H9 (cell line): ENCODE results near the gene SULT1A4. TPM values are rescaled to one million over a fixed set of nuclear protein-coding genes. Genes with fewer than 3 reads are reported as not detected.
"Not testable (repeated sequence)": the region's sequence is repeated elsewhere in the genome, so short reads cannot be mapped to it uniquely, and the experiment has no call there.

Source experiments
- DNase-seq: peaks from one replicate; pipeline ENCODE4 v3.0.0-alpha.2; 2017
- H2AFZ ChIP-seq: one replicate; pipeline ENCODE4 v1.6.1; 2013; ENCODE audit warnings: mild to moderate bottlenecking, low read length, control low read depth, moderate library complexity
- H2AK5ac ChIP-seq: 2 replicates; pipeline ENCODE4 v1.6.1; 2013; ENCODE audit warnings: low read length, control low read depth, mixed read lengths; ENCODE audit not compliant: insufficient read length
- H2BK120ac ChIP-seq: one replicate; pipeline ENCODE4 v1.6.1; 2013; ENCODE audit warnings: low read depth, mild to moderate bottlenecking, low read length, control low read depth, inconsistent platforms; ENCODE audit not compliant: poor library complexity, severe bottlenecking
- H2BK12ac ChIP-seq: 2 replicates; pipeline ENCODE4 v1.6.1; 2013; ENCODE audit warnings: low read length, control low read depth, mixed read lengths, low read depth; ENCODE audit not compliant: insufficient read length
- H2BK15ac ChIP-seq: 2 replicates; pipeline ENCODE4 v1.6.1; 2013; ENCODE audit warnings: low read depth, low read length, control low read depth
- H2BK20ac ChIP-seq: one replicate; pipeline ENCODE4 v1.6.1; 2013; ENCODE audit warnings: low read depth, mild to moderate bottlenecking, low read length, control low read depth, inconsistent platforms; ENCODE audit not compliant: poor library complexity, severe bottlenecking
- H2BK5ac ChIP-seq: 2 replicates; pipeline ENCODE4 v1.6.1; 2013; ENCODE audit warnings: low read length, control low read depth, mixed read lengths; ENCODE audit not compliant: insufficient read length
- H3K14ac ChIP-seq: 2 replicates; pipeline ENCODE4 v1.6.1; 2013; ENCODE audit warnings: low read length, control low read depth; ENCODE audit not compliant: insufficient read depth
- H3K18ac ChIP-seq: 2 replicates; pipeline ENCODE4 v1.6.1; 2013; ENCODE audit warnings: low read depth, mild to moderate bottlenecking, mixed read lengths, low read length, control low read depth; ENCODE audit not compliant: insufficient read length
- H3K23ac ChIP-seq: 2 replicates; pipeline ENCODE4 v1.6.1; 2013; ENCODE audit warnings: low read length, control low read depth, mixed read lengths, low read depth; ENCODE audit not compliant: insufficient read length
- H3K23me2 ChIP-seq: 2 replicates; pipeline ENCODE4 v1.6.1; 2013; ENCODE audit warnings: low read depth, mild to moderate bottlenecking, mixed read lengths, low read length, control low read depth; ENCODE audit not compliant: insufficient read length, poor library complexity, severe bottlenecking
- H3K27ac ChIP-seq: 2 replicates; pipeline ENCODE4 v1.5.1; 2013; ENCODE audit warnings: low read length, control low read depth, mixed read lengths, low read depth; ENCODE audit not compliant: insufficient read length
- H3K27me3 ChIP-seq: 2 replicates; pipeline ENCODE4 v1.6.1; 2013; ENCODE audit warnings: low read length, control low read depth, inconsistent platforms; ENCODE audit not compliant: insufficient read depth
- H3K4ac ChIP-seq: 2 replicates; pipeline ENCODE4 v1.6.1; 2013; ENCODE audit warnings: low read depth, mild to moderate bottlenecking, control low read depth, inconsistent platforms, low read length, moderate library complexity
- H3K4me1 ChIP-seq: 2 replicates; pipeline ENCODE4 v1.6.1; 2013; ENCODE audit warnings: low read length, control low read depth, inconsistent platforms; ENCODE audit not compliant: insufficient read depth
- H3K4me2 ChIP-seq: 2 replicates; pipeline ENCODE4 v1.6.1; 2013; ENCODE audit warnings: low read length, control low read depth, mixed read lengths; ENCODE audit not compliant: insufficient read length, insufficient read depth
- H3K56ac ChIP-seq: 2 replicates; pipeline ENCODE4 v1.6.1; 2013; ENCODE audit warnings: low read depth, mild to moderate bottlenecking, mixed read lengths, low read length, control low read depth; ENCODE audit not compliant: insufficient read length
- H3K79me1 ChIP-seq: 2 replicates; pipeline ENCODE4 v1.6.1; 2013; ENCODE audit warnings: low read depth, mild to moderate bottlenecking, moderate library complexity, low read length, control low read depth, inconsistent platforms; ENCODE audit not compliant: insufficient read depth, poor library complexity, severe bottlenecking
- H3K79me2 ChIP-seq: 2 replicates; pipeline ENCODE4 v1.6.1; 2013; ENCODE audit warnings: low read length, control low read depth, inconsistent platforms; ENCODE audit not compliant: insufficient read depth
- H3K9ac ChIP-seq: 2 replicates; pipeline ENCODE4 v1.6.1; 2013; ENCODE audit warnings: low read length, control low read depth, mixed read lengths; ENCODE audit not compliant: insufficient read length; ENCODE audit errors: extremely low read depth
- H3K9me3 ChIP-seq: one replicate; pipeline ENCODE4 v1.6.1; 2013; ENCODE audit warnings: low read depth, low read length, inconsistent platforms; ENCODE audit not compliant: control insufficient read depth
- H3T11ph ChIP-seq: one replicate; pipeline ENCODE4 v1.6.1; 2013; ENCODE audit warnings: mild to moderate bottlenecking, low read length, control low read depth, inconsistent platforms
- H4K20me1 ChIP-seq: one replicate; pipeline ENCODE4 v1.6.1; 2013; ENCODE audit not compliant: control insufficient read depth, insufficient read length, insufficient read depth
- H4K5ac ChIP-seq: 2 replicates; pipeline ENCODE4 v1.6.1; 2013; ENCODE audit warnings: low read depth, mild to moderate bottlenecking, mixed read lengths, low read length, control low read depth; ENCODE audit not compliant: insufficient read length
- H4K8ac ChIP-seq: replicated peaks from 2 replicates; pipeline ENCODE4 v1.6.1; 2013; ENCODE audit warnings: low read length, control low read depth, mixed read lengths, low read depth; ENCODE audit not compliant: insufficient read length
- H4K91ac ChIP-seq: 2 replicates; pipeline ENCODE4 v1.6.1; 2013; ENCODE audit warnings: low read depth, mild to moderate bottlenecking, moderate library complexity, mixed read lengths, low read length, control low read depth; ENCODE audit not compliant: insufficient read length
- H3K27ac Mint-ChIP-seq, 3 experiments: 2 replicates in 2 of 3; 3 replicates in 1 of 3; pipeline ENCODE4 v1.8.0; 2020 to 2021; ENCODE audit warnings: mixed read lengths in 3 of 3, mild to moderate bottlenecking in 1 of 3, moderate library complexity in 1 of 3
- H3K27me3 Mint-ChIP-seq: 2 replicates; pipeline ENCODE4 v1.8.0; 2021; ENCODE audit warnings: low read depth, mild to moderate bottlenecking, moderate library complexity, mixed read lengths
- H3K36me3 Mint-ChIP-seq, 3 experiments: 2 replicates in 2 of 3; 3 replicates in 1 of 3; pipeline ENCODE4 v1.8.0; 2020 to 2021; ENCODE audit warnings: low read depth in 3 of 3, mixed read lengths in 3 of 3; ENCODE audit not compliant: insufficient read depth in 1 of 3
- H3K4me1 Mint-ChIP-seq, 2 experiments: 2 replicates each; pipeline ENCODE4 v1.8.0; 2020; ENCODE audit warnings: mixed read lengths in 2 of 2
- H3K4me3 Mint-ChIP-seq, 2 experiments: 2 replicates in 1 of 2; 3 replicates in 1 of 2; pipeline ENCODE4 v1.8.0; 2020 to 2021; ENCODE audit warnings: mild to moderate bottlenecking in 2 of 2, mixed read lengths in 2 of 2, moderate library complexity in 1 of 2
- H3K9me3 Mint-ChIP-seq, 2 experiments: 2 replicates in 1 of 2; 3 replicates in 1 of 2; pipeline ENCODE4 v1.8.0; 2020; ENCODE audit warnings: mild to moderate bottlenecking in 2 of 2, mixed read lengths in 2 of 2, moderate library complexity in 1 of 2
- WGBS: extraction: QIAGEN DNeasy Blood & Tissue Kit; methylation state at CpG from one replicate; pipeline ENCODE4 v1.1.7; 2013; ENCODE audit warnings: missing lambda C conversion rate, low lambda C conversion rate, mixed read lengths; ENCODE audit not compliant: insufficient read length; ENCODE audit errors: extremely low coverage; 5-methylcytosine and 5-hydroxymethylcytosine counted together
- total RNA-seq: library from RNA; stranded (reverse); gene quantifications from 2 replicates; pipeline ENCODE4 v1.2.1, GENCODE V29; 2021

Gene SULT1A4
- total RNA-seq, 1 experiment from 2014 or later = 7.6 TPM

DNA sequence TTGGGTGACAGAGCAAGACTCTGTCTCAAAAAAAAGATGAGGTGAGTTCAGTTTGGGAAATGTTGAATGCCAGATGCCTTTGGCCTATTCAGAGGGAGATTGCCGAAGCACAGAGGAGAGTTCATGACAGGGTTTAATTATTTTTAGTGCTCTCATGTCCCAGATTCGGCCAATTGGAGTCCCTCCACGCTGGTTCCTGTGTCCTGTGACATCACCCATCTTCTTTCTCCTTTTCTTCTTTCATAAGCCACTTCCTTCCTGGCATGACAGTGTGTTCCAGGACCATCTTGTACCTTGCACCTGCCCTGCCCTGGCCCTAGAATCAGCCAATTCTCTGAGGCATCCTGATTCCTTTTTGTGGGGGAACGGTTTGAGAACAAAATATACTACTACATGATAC is 12.4 kb downstream of the SULT1A4 start:
- not testable (repeated sequence) for H3K79me2 ChIP-seq, H3K9ac ChIP-seq, H2AK5ac ChIP-seq, H2BK15ac ChIP-seq, H2BK5ac ChIP-seq, H4K5ac ChIP-seq, H3K4me1 ChIP-seq, H3K9me3 Mint-ChIP-seq, H3K36me3 Mint-ChIP-seq, H2AFZ ChIP-seq, H3K56ac ChIP-seq, DNase-seq, H3K27ac Mint-ChIP-seq, H4K91ac ChIP-seq, H2BK20ac ChIP-seq, H4K20me1 ChIP-seq, H3K14ac ChIP-seq, H3K4me1 Mint-ChIP-seq, H3K23ac ChIP-seq, H2BK120ac ChIP-seq, H3K27me3 Mint-ChIP-seq, H3K4me3 Mint-ChIP-seq, H3K4ac ChIP-seq, H2BK12ac ChIP-seq, H3K79me1 ChIP-seq, H3K23me2 ChIP-seq, H3K27me3 ChIP-seq, H3K4me2 ChIP-seq, H4K8ac ChIP-seq, H3K27ac ChIP-seq, H3K18ac ChIP-seq, H3K9me3 ChIP-seq, H3T11ph ChIP-seq
- WGBS = no CpG with 5 or more reads among the region's 4 CpGs

DNA sequence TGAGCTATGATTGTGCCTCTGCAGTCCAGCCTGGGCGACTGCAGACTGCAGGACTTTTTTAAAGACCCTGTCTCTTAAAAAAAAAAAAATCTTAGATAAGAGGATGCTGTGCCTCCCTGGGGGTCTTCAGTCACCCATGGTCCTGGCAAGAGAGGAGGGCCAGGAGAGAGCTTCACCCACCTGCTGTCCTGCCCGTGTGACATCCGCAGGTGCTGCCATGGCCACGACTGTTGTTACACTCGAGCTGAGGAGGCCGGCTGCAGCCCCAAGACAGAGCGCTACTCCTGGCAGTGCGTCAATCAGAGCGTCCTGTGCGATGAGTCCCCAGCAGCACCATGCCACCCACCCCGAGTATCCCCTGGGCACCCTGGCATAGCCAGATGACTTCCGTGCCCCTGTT is 22.6 kb downstream of the SULT1A4 start:
- not testable (repeated sequence) for H4K20me1 ChIP-seq, H3K23me2 ChIP-seq, H3K36me3 Mint-ChIP-seq, H2BK15ac ChIP-seq, H3K4me1 Mint-ChIP-seq, H3K9me3 ChIP-seq, H4K5ac ChIP-seq, H3K27ac Mint-ChIP-seq, H2AFZ ChIP-seq, H3T11ph ChIP-seq, H3K56ac ChIP-seq, H3K9ac ChIP-seq, H4K91ac ChIP-seq, H3K9me3 Mint-ChIP-seq, DNase-seq, H3K79me1 ChIP-seq, H2AK5ac ChIP-seq, H3K18ac ChIP-seq, H2BK12ac ChIP-seq, H3K27me3 ChIP-seq, H3K4me3 Mint-ChIP-seq, H3K79me2 ChIP-seq, H3K27ac ChIP-seq, H3K14ac ChIP-seq, H2BK20ac ChIP-seq, H3K27me3 Mint-ChIP-seq, H3K23ac ChIP-seq, H3K4ac ChIP-seq, H4K8ac ChIP-seq, H2BK5ac ChIP-seq, H3K4me1 ChIP-seq, H2BK120ac ChIP-seq, H3K4me2 ChIP-seq
- WGBS = no CpG with 5 or more reads among the region's 12 CpGs
